GM12878 (cell line): Measurements from ENCODE around the gene PDE1C. TPM values are rescaled to one million over a fixed set of nuclear protein-coding genes. Genes with fewer than 3 reads are reported as not detected.

Experiments used
- ATAC-seq: fragments of 200-7000 bp; cut with Tn5 transposase; 3 replicates; pipeline ENCODE4 v1.9.1; 2020; ENCODE audit warnings: mild to moderate bottlenecking, moderate library complexity
- BruUV-seq: library from RNA; stranded (reverse); fragments of 400-500 nt; replicated peaks from 2 replicates; lab custom pipeline; 2021; lab: Mats Ljungman, UMichigan
- CTCF ChIA-PET: fragments of 300-600 bp; sonication (Branson Sonifier 250); formaldehyde crosslinking; extraction: SDS; loops from one replicate; lab custom pipeline; 2021; ENCODE audit warnings: inconsistent platforms; lab: Yijun Ruan, JAX
- POLR2A ChIA-PET: fragments of 350-600 bp; formaldehyde crosslinking; extraction: SDS; loops from one replicate; lab custom pipeline; 2021; ENCODE audit warnings: inconsistent platforms; lab: Charles Lee
- RAD21 ChIA-PET: fragments of 300-600 bp; sonication (Branson Sonifier 250); formaldehyde crosslinking; loops from one replicate; lab custom pipeline; 2023; ENCODE audit warnings: antibody characterized with exemption; ENCODE audit not compliant: unreplicated experiment; lab: Charles Lee
- SMC1A ChIA-PET: fragments of 300-600 bp; sonication (Branson Sonifier 250); formaldehyde crosslinking; loops from one replicate; lab custom pipeline; 2023; ENCODE audit not compliant: unreplicated experiment, uncharacterized antibody; lab: Charles Lee
- DNase-seq: peaks from one replicate; pipeline ENCODE4 v3.0.0-alpha.2; 2011; ENCODE audit warnings: low read depth, low spot score
- FAIRE-seq: peaks from 3 replicates; lab custom pipeline; 2011; peaks lifted over from hg19 to GRCh38; lab: Jason Lieb, UNC
- H2AFZ ChIP-seq: 2 replicates; pipeline ENCODE4 v1.6.0; 2011; ENCODE audit warnings: low read depth, low read length, control low read depth; ENCODE audit not compliant: control insufficient read depth
- H3K27ac ChIP-seq: 2 replicates; pipeline ENCODE4 v1.5.1; 2011; ENCODE audit warnings: control low read depth; ENCODE audit not compliant: control insufficient read depth, insufficient read depth
- H3K27me3 ChIP-seq, 2 experiments: replicated peaks in 1 of 2; 2 replicates each; pipeline versions ENCODE4 v1.6.0 to v1.6.1; 2011; ENCODE audit warnings: low read length in 1 of 2; ENCODE audit not compliant: control insufficient read depth in 2 of 2, insufficient read depth in 2 of 2
- H3K36me3 ChIP-seq, 2 experiments: 2 replicates each; pipeline ENCODE4 v1.5.1; 2011; ENCODE audit warnings: low read length in 1 of 2; ENCODE audit not compliant: control insufficient read depth in 2 of 2, insufficient read depth in 2 of 2
- H3K4me1 ChIP-seq: 2 replicates; pipeline ENCODE4 v1.6.1; 2011; ENCODE audit warnings: mild to moderate bottlenecking, low read length, moderate library complexity, mixed read lengths; ENCODE audit not compliant: control insufficient read depth, insufficient read depth
- H3K4me2 ChIP-seq: 2 replicates; pipeline ENCODE4 v1.6.0; 2011; ENCODE audit warnings: control low read depth; ENCODE audit not compliant: control insufficient read depth, insufficient read depth
- H3K4me3 ChIP-seq: fragments of 200-600 bp; sonication (generic); 2 replicates; pipeline ENCODE4 v1.5.1; 2016
- H3K79me2 ChIP-seq: 2 replicates; pipeline ENCODE4 v1.6.0; 2011; ENCODE audit warnings: low read length; ENCODE audit not compliant: control insufficient read depth, insufficient read depth
- H3K9ac ChIP-seq: 2 replicates; pipeline ENCODE4 v1.8.0; 2011; ENCODE audit warnings: low read length, control low read depth, mixed read lengths; ENCODE audit not compliant: control insufficient read depth, insufficient read depth
- H3K9me3 ChIP-seq: replicated peaks from 3 replicates; pipeline ENCODE4 v1.5.1; 2011; ENCODE audit warnings: mild to moderate bottlenecking, low read length; ENCODE audit not compliant: control insufficient read depth, insufficient read depth
- H4K20me1 ChIP-seq: 2 replicates; pipeline ENCODE4 v1.6.0; 2011; ENCODE audit not compliant: control insufficient read depth, insufficient read depth
- FOXK2 ChIP-seq: fragments of 450-650 bp; IDR thresholded peaks from 2 replicates; pipeline ENCODE4 v1.6.1; 2017; ENCODE audit warnings: mild to moderate bottlenecking, moderate library complexity
- GABPA ChIP-seq: IDR thresholded peaks from 2 replicates; pipeline ENCODE4 v1.6.1; 2014; ENCODE audit warnings: antibody characterized with exemption, low read depth, mild to moderate bottlenecking, inconsistent platforms
- HCFC1 ChIP-seq: fragments of 150-350 bp; IDR thresholded peaks from 2 replicates; pipeline ENCODE4 v1.6.1; 2014; ENCODE audit warnings: low read length
- IKZF2 ChIP-seq, 2 experiments: fragments of 450-650 bp; IDR thresholded peaks; 2 replicates each; pipeline ENCODE4 v1.6.1; 2017; ENCODE audit warnings: mild to moderate bottlenecking in 2 of 2, moderate library complexity in 2 of 2
- KAT2A ChIP-seq: conservative IDR thresholded peaks from 2 replicates; pipeline ENCODE4 v1.6.1; 2011; ENCODE audit warnings: low read depth, low read length; ENCODE audit not compliant: control insufficient read depth
- POLR2AphosphoS5 ChIP-seq: IDR thresholded peaks from 2 replicates; pipeline ENCODE4 v1.6.1; 2011; ENCODE audit warnings: mild to moderate bottlenecking, low read length, inconsistent platforms
- RAD21 ChIP-seq: IDR thresholded peaks from 2 replicates; pipeline ENCODE4 v1.6.1; 2011; ENCODE audit warnings: mild to moderate bottlenecking, low read depth, low read length, moderate library complexity; ENCODE audit not compliant: insufficient read depth
- RCOR1 ChIP-seq: conservative IDR thresholded peaks from 2 replicates; pipeline ENCODE4 v1.6.1; 2012; ENCODE audit warnings: low read depth, low read length, improper control_type of control experiment
- SMAD1 ChIP-seq: fragments of 450-650 bp; IDR thresholded peaks from 2 replicates; pipeline ENCODE4 v1.6.1; 2018; ENCODE audit warnings: mild to moderate bottlenecking, low read depth; ENCODE audit not compliant: partially characterized antibody
- TARDBP ChIP-seq: IDR thresholded peaks from 2 replicates; pipeline ENCODE4 v1.6.1; 2016; ENCODE audit warnings: borderline replicate concordance
- TBL1XR1 ChIP-seq: IDR thresholded peaks from 2 replicates; pipeline ENCODE4 v1.6.1; 2012; ENCODE audit warnings: low read depth, low read length, improper control_type of control experiment
- TCF3 ChIP-seq: IDR thresholded peaks from 2 replicates; pipeline ENCODE4 v1.6.1; 2012; ENCODE audit warnings: low read depth, mild to moderate bottlenecking, low read length, borderline replicate concordance; ENCODE audit not compliant: insufficient read depth
- TCF7 ChIP-seq: IDR thresholded peaks from 2 replicates; pipeline ENCODE4 v1.6.1; 2014; ENCODE audit warnings: antibody characterized with exemption, borderline replicate concordance
- ZSCAN29 ChIP-seq: fragments of 450-650 bp; IDR thresholded peaks from 2 replicates; pipeline ENCODE4 v1.6.1; 2017; ENCODE audit warnings: mild to moderate bottlenecking, moderate library complexity
- WGBS: methylation state at CpG from one replicate; pipeline ENCODE4 v1.1.6; 2016; ENCODE audit warnings: low lambda C conversion rate; ENCODE audit not compliant: insufficient replicate concordance, insufficient coverage; ENCODE audit errors: missing lambda C conversion rate; 5-methylcytosine and 5-hydroxymethylcytosine counted together
- in situ Hi-C: fragments of 300-500 bp; cut with MboI; formaldehyde crosslinking; loops from 9 replicates; pipeline ENCODE4 v1.14.3; 2018; ENCODE audit warnings: mixed read lengths
- intact Hi-C: fragments of 100-400 bp; cut with micrococcal nuclease; formaldehyde crosslinking; loops from one replicate; pipeline ENCODE4 v1.14.2; 2022; ENCODE audit not compliant: unreplicated experiment
- polyA plus RNA-seq, 11 experiments: library from polyadenylated mRNA; depleted of rRNA in 4 of 11; unstranded in 6 of 11; stranded (reverse) in 5 of 11; fragments of >200 nt; fragmentation: Nextera tagmentation in 4 of 11; fragmentation: Illumina TruSeq in 1 of 11; extraction: Ambion mirVana in 4 of 11; extraction: Trizol in 1 of 11; gene quantifications; 1 replicate in 1 of 11; 2 replicates in 10 of 11; pipeline versions ENCODE4 v1.2.1 to v1.2.3, GENCODE V29; 2011 to 2016; ENCODE audit warnings: inconsistent platforms in 2 of 11, missing spikeins in 2 of 11, low read depth in 1 of 11
- total RNA-seq, 4 experiments: library from RNA; depleted of rRNA in 3 of 4; stranded (reverse); fragments of >200 nt in 3 of 4; fragmentation: Illumina TruSeq in 1 of 4; extraction: Trizol in 1 of 4; gene quantifications; 2 replicates each; pipeline versions ENCODE4 v1.2.1 to v1.2.3, GENCODE V29; 2013 to 2021
- TF ChIP-seq, protein P1 (sequence below): IDR thresholded peaks from 2 replicates; pipeline ENCODE4 v1.6.1; 2012; ENCODE audit warnings: low read depth, low read length, improper control_type of control experiment
- TF ChIP-seq, protein P2 (sequence below): IDR thresholded peaks from 2 replicates; pipeline ENCODE4 v1.6.1; 2012; ENCODE audit warnings: low read length, inconsistent platforms

Gene PDE1C
- total and polyA plus RNA-seq, 10 of the 15 experiments (the other 5 are each of a cell fraction or from before 2014, with no cell fraction given), result 0.29 to 2.3 (median 0.70) TPM

DNA sequence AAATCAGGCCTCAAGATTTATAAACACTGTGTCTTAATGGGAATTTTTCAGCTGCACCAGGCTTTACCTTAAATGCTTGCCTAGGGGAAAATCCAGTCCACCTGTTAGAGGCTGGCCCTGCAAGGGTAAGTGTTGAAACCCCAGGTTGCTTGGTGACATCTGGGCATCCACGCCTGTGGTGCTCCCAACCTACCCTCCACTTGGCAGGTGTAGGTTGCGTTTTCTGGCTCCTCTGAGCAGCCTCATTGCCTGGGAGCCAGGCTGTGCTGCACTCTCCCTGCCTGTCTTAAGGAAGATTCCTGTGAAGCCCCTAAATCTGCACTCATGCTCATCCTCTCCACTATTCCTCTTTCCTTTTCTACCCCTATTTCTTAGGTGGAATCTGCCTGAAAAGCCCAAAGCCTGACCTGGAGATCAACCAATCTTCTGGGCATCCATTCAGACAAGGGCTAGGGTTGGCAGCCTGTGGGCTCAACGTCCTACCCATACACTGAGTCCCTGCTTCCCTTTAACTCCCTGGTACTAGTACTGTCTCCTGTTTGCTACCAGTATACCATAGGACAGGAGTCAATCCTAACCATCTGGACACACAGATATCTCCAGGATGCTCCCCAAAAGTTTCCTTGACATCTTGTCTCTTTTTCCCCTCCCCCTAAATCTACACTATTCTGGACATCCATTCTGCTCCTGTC lies 150.4 kb downstream of the PDE1C start:
- no peaks in the 10 kb centered on the region for H3K36me3 ChIP-seq
- ChIA-PET RAD21 (no interaction called here), SMC1A (interaction anchor here (0.9 kb wide), 1 partner anchor 268 kb away, joined by 3 read pairs; no protein-coding TSS in a partner anchor), POLR2A (no interaction called here), CTCF (no interaction called here)
- no TSS peak for BruUV-seq
- no peaks in the 10 kb centered on the region for H3K4me1 ChIP-seq
- no peaks in the 10 kb centered on the region for H4K20me1 ChIP-seq
- WGBS, result 2% methylated on average over 3 of the region's 3 CpGs
- TF ChIP-seq TCF7 (no peak), TCF3 (no peak), HCFC1 (no peak), FOXK2 (no peak)
- H3K4me3 ChIP-seq, result no peak overlapping the region
- intact Hi-C loops, result no loop called here
- no peak for FAIRE-seq
- H2AFZ ChIP-seq, result no peak overlapping the region
- no peak overlapping the region for H3K27ac ChIP-seq
- no peaks in the 10 kb centered on the region for H3K9me3 ChIP-seq
- H3K9ac ChIP-seq, result no peak overlapping the region
- H3K4me2 ChIP-seq, result no peak overlapping the region
- no peak for ATAC-seq
- H3K79me2 ChIP-seq, result no peaks in the 10 kb centered on the region
- H3K27me3 ChIP-seq, result no peaks in the 10 kb centered on the region; a peak in 2 of 4 replicates
- in situ Hi-C loops, result no loop called here
- no peak for DNase-seq

DNA sequence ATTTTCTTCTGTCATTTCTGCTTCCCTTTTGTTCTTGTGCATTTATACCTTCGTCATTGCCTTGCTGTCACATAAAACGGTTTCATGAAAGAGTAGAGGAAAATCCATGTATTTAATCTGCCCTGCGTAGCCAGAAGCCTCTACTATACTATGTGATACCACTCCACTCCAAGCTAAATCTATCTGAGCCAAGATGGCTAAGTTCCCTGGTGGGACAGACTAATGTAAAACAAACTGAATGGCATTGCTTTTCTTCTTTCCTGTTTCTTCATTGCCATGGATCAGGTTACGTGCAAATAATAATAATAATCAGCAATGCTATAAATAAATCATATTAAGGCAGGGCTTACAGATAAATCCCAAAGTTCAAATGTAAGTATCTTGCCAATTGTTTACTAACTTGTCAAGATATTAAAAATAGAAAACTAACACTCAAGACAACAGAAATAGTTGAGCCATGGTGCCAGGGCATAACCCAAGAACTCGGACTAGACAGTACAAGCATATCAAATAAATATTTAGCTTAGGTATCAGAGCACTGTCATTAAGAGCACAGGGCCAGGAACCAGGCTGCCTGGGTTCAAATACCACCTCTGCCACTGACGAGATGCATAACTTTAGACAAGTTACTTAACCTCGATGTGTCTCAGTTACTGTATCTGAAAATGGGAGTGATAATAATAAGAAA lies 151.4 kb downstream of the PDE1C start:
- Histone ChIP-seq H3K9ac (no peak overlapping the region), H3K4me3 (no peak overlapping the region), H3K36me3 (no peaks in the 10 kb centered on the region), H3K27ac (no peak overlapping the region), H2AFZ (no peak overlapping the region), H3K79me2 (no peaks in the 10 kb centered on the region), H3K9me3 (no peaks in the 10 kb centered on the region), H3K4me2 (no peak overlapping the region), H3K4me1 (no peaks in the 10 kb centered on the region), H3K27me3 (no peaks in the 10 kb centered on the region; a peak in 2 of 4 replicates), H4K20me1 (no peaks in the 10 kb centered on the region)
- in situ Hi-C loops, result no loop called here
- WGBS, result 5% methylated on average over 7 of the region's 7 CpGs
- ChIA-PET CTCF (no interaction called here), RAD21 (no interaction called here), POLR2A (no interaction called here), SMC1A (interaction anchor here (0.6 to 2.1 kb wide), 3 partner anchors 25 to 269 kb away, joined by 3 to 7 read pairs (median 4); no protein-coding TSS in a partner anchor)
- no peak for ATAC-seq
- no peak for FAIRE-seq
- no TSS peak for BruUV-seq
- intact Hi-C loops, result no loop called here
- no peak for DNase-seq
- TF ChIP-seq POLR2AphosphoS5 (no peak), TARDBP (no peak), RCOR1 (no peak), GABPA (no peak), KAT2A (no peak), TBL1XR1 (no peak), ZSCAN29 (no peak), SMAD1 (no peak), RAD21 (no peak), TCF7 (no peak), IKZF2 (IDR thresholded peaks at IDR 0.05) (no peak)
- TF ChIP-seq, protein P1, sequence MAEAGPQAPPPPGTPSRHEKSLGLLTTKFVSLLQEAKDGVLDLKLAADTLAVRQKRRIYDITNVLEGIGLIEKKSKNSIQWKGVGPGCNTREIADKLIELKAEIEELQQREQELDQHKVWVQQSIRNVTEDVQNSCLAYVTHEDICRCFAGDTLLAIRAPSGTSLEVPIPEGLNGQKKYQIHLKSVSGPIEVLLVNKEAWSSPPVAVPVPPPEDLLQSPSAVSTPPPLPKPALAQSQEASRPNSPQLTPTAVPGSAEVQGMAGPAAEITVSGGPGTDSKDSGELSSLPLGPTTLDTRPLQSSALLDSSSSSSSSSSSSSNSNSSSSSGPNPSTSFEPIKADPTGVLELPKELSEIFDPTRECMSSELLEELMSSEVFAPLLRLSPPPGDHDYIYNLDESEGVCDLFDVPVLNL, result no peak
- TF ChIP-seq, protein P2, sequence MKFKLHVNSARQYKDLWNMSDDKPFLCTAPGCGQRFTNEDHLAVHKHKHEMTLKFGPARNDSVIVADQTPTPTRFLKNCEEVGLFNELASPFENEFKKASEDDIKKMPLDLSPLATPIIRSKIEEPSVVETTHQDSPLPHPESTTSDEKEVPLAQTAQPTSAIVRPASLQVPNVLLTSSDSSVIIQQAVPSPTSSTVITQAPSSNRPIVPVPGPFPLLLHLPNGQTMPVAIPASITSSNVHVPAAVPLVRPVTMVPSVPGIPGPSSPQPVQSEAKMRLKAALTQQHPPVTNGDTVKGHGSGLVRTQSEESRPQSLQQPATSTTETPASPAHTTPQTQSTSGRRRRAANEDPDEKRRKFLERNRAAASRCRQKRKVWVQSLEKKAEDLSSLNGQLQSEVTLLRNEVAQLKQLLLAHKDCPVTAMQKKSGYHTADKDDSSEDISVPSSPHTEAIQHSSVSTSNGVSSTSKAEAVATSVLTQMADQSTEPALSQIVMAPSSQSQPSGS, result no peak
